GM12878 (cell line): ENCODE measurements around the gene THAP9. TPM values are rescaled to one million over a fixed set of nuclear protein-coding genes. Genes with fewer than 3 reads are reported as not detected.

Source experiments
- ATAC-seq: fragments of 200-7000 bp; cut with Tn5 transposase; 3 replicates; pipeline ENCODE4 v1.9.1; 2020; ENCODE audit warnings: mild to moderate bottlenecking, moderate library complexity
- BruUV-seq: library from RNA; stranded (reverse); fragments of 400-500 nt; replicated peaks from 2 replicates; lab custom pipeline; 2021; lab: Mats Ljungman, UMichigan
- CTCF ChIA-PET: fragments of 300-600 bp; sonication (Branson Sonifier 250); formaldehyde crosslinking; extraction: SDS; loops from one replicate; lab custom pipeline; 2021; ENCODE audit warnings: inconsistent platforms; lab: Yijun Ruan, JAX
- POLR2A ChIA-PET: fragments of 350-600 bp; formaldehyde crosslinking; extraction: SDS; loops from one replicate; lab custom pipeline; 2021; ENCODE audit warnings: inconsistent platforms; lab: Charles Lee
- RAD21 ChIA-PET: fragments of 300-600 bp; sonication (Branson Sonifier 250); formaldehyde crosslinking; loops from one replicate; lab custom pipeline; 2023; ENCODE audit warnings: antibody characterized with exemption; ENCODE audit not compliant: unreplicated experiment; lab: Charles Lee
- SMC1A ChIA-PET: fragments of 300-600 bp; sonication (Branson Sonifier 250); formaldehyde crosslinking; loops from one replicate; lab custom pipeline; 2023; ENCODE audit not compliant: unreplicated experiment, uncharacterized antibody; lab: Charles Lee
- DNase-seq: peaks from one replicate; pipeline ENCODE4 v3.0.0-alpha.2; 2011; ENCODE audit warnings: low read depth, low spot score
- FAIRE-seq: peaks from 3 replicates; lab custom pipeline; 2011; peaks lifted over from hg19 to GRCh38; lab: Jason Lieb, UNC
- H2AFZ ChIP-seq: 2 replicates; pipeline ENCODE4 v1.6.0; 2011; ENCODE audit warnings: low read depth, low read length, control low read depth; ENCODE audit not compliant: control insufficient read depth
- H3K27ac ChIP-seq: 2 replicates; pipeline ENCODE4 v1.5.1; 2011; ENCODE audit warnings: control low read depth; ENCODE audit not compliant: control insufficient read depth, insufficient read depth
- H3K27me3 ChIP-seq, 2 experiments: replicated peaks in 1 of 2; 2 replicates each; pipeline versions ENCODE4 v1.6.0 to v1.6.1; 2011; ENCODE audit warnings: low read length in 1 of 2; ENCODE audit not compliant: control insufficient read depth in 2 of 2, insufficient read depth in 2 of 2
- H3K36me3 ChIP-seq, 2 experiments: 2 replicates each; pipeline ENCODE4 v1.5.1; 2011; ENCODE audit warnings: low read length in 1 of 2; ENCODE audit not compliant: control insufficient read depth in 2 of 2, insufficient read depth in 2 of 2
- H3K4me1 ChIP-seq: 2 replicates; pipeline ENCODE4 v1.6.1; 2011; ENCODE audit warnings: mild to moderate bottlenecking, low read length, moderate library complexity, mixed read lengths; ENCODE audit not compliant: control insufficient read depth, insufficient read depth
- H3K4me2 ChIP-seq: 2 replicates; pipeline ENCODE4 v1.6.0; 2011; ENCODE audit warnings: control low read depth; ENCODE audit not compliant: control insufficient read depth, insufficient read depth
- H3K4me3 ChIP-seq: fragments of 200-600 bp; sonication (generic); 2 replicates; pipeline ENCODE4 v1.5.1; 2016
- H3K79me2 ChIP-seq: 2 replicates; pipeline ENCODE4 v1.6.0; 2011; ENCODE audit warnings: low read length; ENCODE audit not compliant: control insufficient read depth, insufficient read depth
- H3K9ac ChIP-seq: 2 replicates; pipeline ENCODE4 v1.8.0; 2011; ENCODE audit warnings: low read length, control low read depth, mixed read lengths; ENCODE audit not compliant: control insufficient read depth, insufficient read depth
- H3K9me3 ChIP-seq: replicated peaks from 3 replicates; pipeline ENCODE4 v1.5.1; 2011; ENCODE audit warnings: mild to moderate bottlenecking, low read length; ENCODE audit not compliant: control insufficient read depth, insufficient read depth
- H4K20me1 ChIP-seq: 2 replicates; pipeline ENCODE4 v1.6.0; 2011; ENCODE audit not compliant: control insufficient read depth, insufficient read depth
- NR2F1 ChIP-seq: fragments of 450-650 bp; conservative IDR thresholded peaks from 2 replicates; pipeline ENCODE4 v1.6.1; 2017; ENCODE audit warnings: mild to moderate bottlenecking
- STAT1 ChIP-seq: fragments of 450-650 bp; conservative IDR thresholded peaks from 2 replicates; pipeline ENCODE4 v1.6.1; 2014; ENCODE audit warnings: antibody characterized with exemption, mild to moderate bottlenecking
- WGBS: methylation state at CpG from one replicate; pipeline ENCODE4 v1.1.6; 2016; ENCODE audit warnings: low lambda C conversion rate; ENCODE audit not compliant: insufficient replicate concordance, insufficient coverage; ENCODE audit errors: missing lambda C conversion rate; 5-methylcytosine and 5-hydroxymethylcytosine counted together
- in situ Hi-C: fragments of 300-500 bp; cut with MboI; formaldehyde crosslinking; loops from 9 replicates; pipeline ENCODE4 v1.14.3; 2018; ENCODE audit warnings: mixed read lengths
- intact Hi-C: fragments of 100-400 bp; cut with micrococcal nuclease; formaldehyde crosslinking; loops from one replicate; pipeline ENCODE4 v1.14.2; 2022; ENCODE audit not compliant: unreplicated experiment
- polyA plus RNA-seq, 11 experiments: library from polyadenylated mRNA; depleted of rRNA in 4 of 11; unstranded in 6 of 11; stranded (reverse) in 5 of 11; fragments of >200 nt; fragmentation: Nextera tagmentation in 4 of 11; fragmentation: Illumina TruSeq in 1 of 11; extraction: Ambion mirVana in 4 of 11; extraction: Trizol in 1 of 11; gene quantifications; 1 replicate in 1 of 11; 2 replicates in 10 of 11; pipeline versions ENCODE4 v1.2.1 to v1.2.3, GENCODE V29; 2011 to 2016; ENCODE audit warnings: inconsistent platforms in 2 of 11, missing spikeins in 2 of 11, low read depth in 1 of 11
- small RNA-seq: library from RNA; depleted of rRNA; stranded (forward); fragments of <200 nt; gene quantifications from one replicate; pipeline ENCODE3, GENCODE V24; 2014
- total RNA-seq, 4 experiments: library from RNA; depleted of rRNA in 3 of 4; stranded (reverse); fragments of >200 nt in 3 of 4; fragmentation: Illumina TruSeq in 1 of 4; extraction: Trizol in 1 of 4; gene quantifications; 2 replicates each; pipeline versions ENCODE4 v1.2.1 to v1.2.3, GENCODE V29; 2013 to 2021

THAP9 gene
- total and polyA plus RNA-seq, 10 of the 15 experiments (the other 5 are each of a cell fraction or from before 2014, with no cell fraction given), result 2.1 to 4.9 (median 3.3) TPM

GRCh38 chr4:82969414-82969813 is 68.9 kb downstream of the THAP9 start:
- no peak overlapping the region for H3K27ac ChIP-seq
- H3K4me1 ChIP-seq, result peaks cover 13% of the 10 kb centered on the region
- no peak overlapping the region for H3K9ac ChIP-seq
- ChIA-PET CTCF (interaction anchor here (0.7 to 1.9 kb wide), 3 partner anchors 11 to 69 kb away, joined by 3 to 12 read pairs (median 3); partner anchors contain the start of gene THAP9), RAD21 (interaction anchor here (0.9 to 1.4 kb wide), 5 partner anchors 20 to 311 kb away, joined by 3 to 6 read pairs (median 4); partner anchors contain the start of gene COPS4), POLR2A (interaction anchor here (1.0 kb wide), 1 partner anchor 63 kb away, joined by 3 read pairs; no protein-coding TSS in a partner anchor), SMC1A (interaction anchor here (0.9 to 3.3 kb wide), 11 partner anchors 9 to 73 kb away, joined by 3 to 11 read pairs (median 6); partner anchors contain the start of genes COPS4 and LIN54)
- H3K36me3 ChIP-seq, result peaks cover 4 to 14% of the 10 kb centered on the region in 2 experiments
- no peak overlapping the region for H2AFZ ChIP-seq
- in situ Hi-C loops (no loop called here), intact Hi-C loops (no loop called here)
- WGBS, result 21% methylated on average over 2 of the region's 2 CpGs
- TF ChIP-seq NR2F1 (0 out of 2 replicates have a peak, but pooled peaks have one; percentile 6), STAT1 (no peak)
- no peaks in the 10 kb centered on the region for H3K27me3 ChIP-seq
- DNase-seq (no peak), ATAC-seq (no peak; the same call in 2 of the 3 replicates), FAIRE-seq (no peak)
- no peaks in the 10 kb centered on the region for H3K9me3 ChIP-seq
- peak overlapping the region; percentile 50; the same call in 1 of the 2 replicates for H3K4me2 ChIP-seq
- H3K79me2 ChIP-seq, result no peaks in the 10 kb centered on the region
- H4K20me1 ChIP-seq, result no peaks in the 10 kb centered on the region
- H3K4me3 ChIP-seq, result no peak overlapping the region
- BruUV-seq, result no TSS peak

Small RNAs within 50 kb of the gene (small RNA-seq; reads per million reads assigned to genes)
- not detected for gene RF00019

Other genes starting within 250 kb of the THAP9 start
- gene SCD5, start 101.9 kb upstream of the THAP9 start, total RNA-seq (2014; rRNA removed), result 6.3 and 7.9 TPM in 2 replicates
- gene SCD5, start 101.9 kb upstream of the THAP9 start, total RNA-seq (2014; rRNA removed; fragmentation: Illumina TruSeq; extraction: Trizol), result 4.0 and 4.5 TPM in 2 replicates
- 5.7 and 6.2 TPM in 2 replicates for gene SCD5, start 101.9 kb upstream of the THAP9 start, total RNA-seq (2021)
- 14.6 and 15.0 TPM in 2 replicates for gene SCD5, start 101.9 kb upstream of the THAP9 start, polyA plus RNA-seq (2011; rRNA removed)
- 4.8 and 5.9 TPM in 2 replicates for gene SCD5, start 101.9 kb upstream of the THAP9 start, polyA plus RNA-seq (2014; fragmentation: Illumina TruSeq; extraction: Trizol)
- gene SCD5, start 101.9 kb upstream of the THAP9 start, polyA plus RNA-seq (2014; fragmentation: Nextera tagmentation; extraction: Ambion mirVana), result 1 to 10 TPM; 2.4 to 3.5 TPM
- gene SCD5, start 101.9 kb upstream of the THAP9 start, polyA plus RNA-seq (2014; rRNA removed), result 4.0 and 4.5 TPM in 2 replicates
- gene SCD5, start 101.9 kb upstream of the THAP9 start, polyA plus RNA-seq (2016; fragmentation: Nextera tagmentation; extraction: Ambion mirVana), result 1 to 10 TPM; 2.6 to 3.0 TPM
- 83.7 and 95.0 TPM in 2 replicates for gene SEC31A, start 9.6 kb upstream of the THAP9 start, total RNA-seq (2014; rRNA removed)
- gene SEC31A, start 9.6 kb upstream of the THAP9 start, total RNA-seq (2014; rRNA removed; fragmentation: Illumina TruSeq; extraction: Trizol), result 126 and 132 TPM in 2 replicates
- gene SEC31A, start 9.6 kb upstream of the THAP9 start, total RNA-seq (2021), result 119 and 127 TPM in 2 replicates
- 146 and 147 TPM in 2 replicates for gene SEC31A, start 9.6 kb upstream of the THAP9 start, polyA plus RNA-seq (2011; rRNA removed)
- gene SEC31A, start 9.6 kb upstream of the THAP9 start, polyA plus RNA-seq (2014; fragmentation: Illumina TruSeq; extraction: Trizol), result 159 and 200 TPM in 2 replicates
- 10 to 100 TPM; 74.6 to 80.8 TPM for gene SEC31A, start 9.6 kb upstream of the THAP9 start, polyA plus RNA-seq (2014; fragmentation: Nextera tagmentation; extraction: Ambion mirVana)
- 84.2 and 92.9 TPM in 2 replicates for gene SEC31A, start 9.6 kb upstream of the THAP9 start, polyA plus RNA-seq (2014; rRNA removed)
- gene SEC31A, start 9.6 kb upstream of the THAP9 start, polyA plus RNA-seq (2016; fragmentation: Nextera tagmentation; extraction: Ambion mirVana), result 100 to 1,000 TPM; 160 to 171 TPM
- 16.3 and 18.6 TPM in 2 replicates for gene LIN54, start 110.1 kb downstream of the THAP9 start, total RNA-seq (2014; rRNA removed)
- gene LIN54, start 110.1 kb downstream of the THAP9 start, total RNA-seq (2014; rRNA removed; fragmentation: Illumina TruSeq; extraction: Trizol), result 17.3 and 19.0 TPM in 2 replicates
- gene LIN54, start 110.1 kb downstream of the THAP9 start, total RNA-seq (2021), result 13.1 and 14.5 TPM in 2 replicates
- gene LIN54, start 110.1 kb downstream of the THAP9 start, polyA plus RNA-seq (2011; rRNA removed), result 20.4 and 24.2 TPM in 2 replicates
- gene LIN54, start 110.1 kb downstream of the THAP9 start, polyA plus RNA-seq (2014; fragmentation: Illumina TruSeq; extraction: Trizol), result 13.9 and 16.1 TPM in 2 replicates
- 1 to 10 TPM; 1.5 to 2.0 TPM for gene LIN54, start 110.1 kb downstream of the THAP9 start, polyA plus RNA-seq (2014; fragmentation: Nextera tagmentation; extraction: Ambion mirVana)
- 7.8 and 8.8 TPM in 2 replicates for gene LIN54, start 110.1 kb downstream of the THAP9 start, polyA plus RNA-seq (2014; rRNA removed)
- 10 to 100 TPM in 1 of 2 experiments, 1 to 10 TPM in 1; 9.6 to 10.5 TPM for gene LIN54, start 110.1 kb downstream of the THAP9 start, polyA plus RNA-seq (2016; fragmentation: Nextera tagmentation; extraction: Ambion mirVana)
- gene COPS4, start 134.4 kb downstream of the THAP9 start, total RNA-seq (2014; rRNA removed), result 54.6 and 65.1 TPM in 2 replicates
- 59.6 and 63.4 TPM in 2 replicates for gene COPS4, start 134.4 kb downstream of the THAP9 start, total RNA-seq (2014; rRNA removed; fragmentation: Illumina TruSeq; extraction: Trizol)
- gene COPS4, start 134.4 kb downstream of the THAP9 start, total RNA-seq (2021), result 34.2 and 35.5 TPM in 2 replicates
- gene COPS4, start 134.4 kb downstream of the THAP9 start, polyA plus RNA-seq (2011; rRNA removed), result 55.2 and 76.7 TPM in 2 replicates
- 73.8 and 95.4 TPM in 2 replicates for gene COPS4, start 134.4 kb downstream of the THAP9 start, polyA plus RNA-seq (2014; fragmentation: Illumina TruSeq; extraction: Trizol)
- 100 to 1,000 TPM; 112 to 159 TPM for gene COPS4, start 134.4 kb downstream of the THAP9 start, polyA plus RNA-seq (2014; fragmentation: Nextera tagmentation; extraction: Ambion mirVana)
- 45.2 and 59.6 TPM in 2 replicates for gene COPS4, start 134.4 kb downstream of the THAP9 start, polyA plus RNA-seq (2014; rRNA removed)
- 10 to 100 TPM; 79.9 to 89.3 TPM for gene COPS4, start 134.4 kb downstream of the THAP9 start, polyA plus RNA-seq (2016; fragmentation: Nextera tagmentation; extraction: Ambion mirVana)
- 214 and 265 TPM in 2 replicates for gene PLAC8, start 214.0 kb downstream of the THAP9 start, total RNA-seq (2014; rRNA removed)
- gene PLAC8, start 214.0 kb downstream of the THAP9 start, total RNA-seq (2014; rRNA removed; fragmentation: Illumina TruSeq; extraction: Trizol), result 316 and 317 TPM in 2 replicates
- 238 and 239 TPM in 2 replicates for gene PLAC8, start 214.0 kb downstream of the THAP9 start, total RNA-seq (2021)
- 841 and 1,037 TPM in 2 replicates for gene PLAC8, start 214.0 kb downstream of the THAP9 start, polyA plus RNA-seq (2011; rRNA removed)
- 311 and 417 TPM in 2 replicates for gene PLAC8, start 214.0 kb downstream of the THAP9 start, polyA plus RNA-seq (2014; fragmentation: Illumina TruSeq; extraction: Trizol)
- gene PLAC8, start 214.0 kb downstream of the THAP9 start, polyA plus RNA-seq (2014; fragmentation: Nextera tagmentation; extraction: Ambion mirVana), result 100 to 1,000 TPM; 405 to 441 TPM
- gene PLAC8, start 214.0 kb downstream of the THAP9 start, polyA plus RNA-seq (2014; rRNA removed), result 239 and 276 TPM in 2 replicates
- gene PLAC8, start 214.0 kb downstream of the THAP9 start, polyA plus RNA-seq (2016; fragmentation: Nextera tagmentation; extraction: Ambion mirVana), result 100 to 1,000 TPM; 379 to 404 TPM